Activated CD4-positive, alpha-beta T cell treated with anti-CD3 and anti-CD28 coated beads, Interleukin-2, amount 50 U/mL, for 4 hours (primary cell): ENCODE data around the gene POLL.
"Not testable (repeated sequence)": the region's sequence is repeated elsewhere in the genome, so short reads cannot be mapped to it uniquely, and the experiment has no call there.

Experiments
- DNase-seq, 2 experiments: peaks; one replicate each; pipeline ENCODE4 v3.0.0-alpha.2; 2020

The POLL gene

GRCh38 chr10:101587725-101588653, at the start of gene POLL, which contains the start of gene DPCD:
Gene POLL (minus strand): TSS chr10:101588257. CDS start chr10:101587360, 897 bp downstream.
Gene DPCD (plus strand): TSS chr10:101588321. CDS start chr10:101588337, 16 bp downstream.
- peak; percentile 87 for DNase-seq

GRCh38 chr10:101633510-101633909, 45.5 kb upstream of the POLL start:
- DNase-seq = not testable (repeated sequence)

- DNase-seq = no peak
These were observed 43.9 kb upstream of the POLL start for GRCh38 chr10:101631821-101632475.

- DNase-seq = no peak
These were observed 42.5 kb upstream of the POLL start for GRCh38 chr10:101630633-101630920.

GRCh38 chr10:101629837-101630632, 42.0 kb upstream of the POLL start:
- DNase-seq = no peak

GRCh38 chr10:101625821-101626412, 37.9 kb upstream of the POLL start:
- DNase-seq = no peak

- DNase-seq = no peak
These were observed 36.6 kb upstream of the POLL start for GRCh38 chr10:101624526-101625102.

- no peak for DNase-seq
These were observed 35.5 kb upstream of the POLL start for GRCh38 chr10:101623528-101623927.

GRCh38 chr10:101619983-101620382, 31.9 kb upstream of the POLL start:
- no peak for DNase-seq

- no peak for DNase-seq
These were observed 30.8 kb upstream of the POLL start for GRCh38 chr10:101618871-101619270.

- no peak for DNase-seq
These were observed 29.9 kb upstream of the POLL start for GRCh38 chr10:101617824-101618568.

- no peak for DNase-seq
These were observed 29.2 kb upstream of the POLL start for GRCh38 chr10:101617102-101617823.

GRCh38 chr10:101616415-101617101, 28.5 kb upstream of the POLL start:
- DNase-seq = no peak

- no peak for DNase-seq
These were observed 27.6 kb upstream of the POLL start for GRCh38 chr10:101615525-101616116.

- DNase-seq = no peak
These were observed 26.8 kb upstream of the POLL start for GRCh38 chr10:101614663-101615524.

- no peak for DNase-seq
These were observed 25.6 kb upstream of the POLL start for GRCh38 chr10:101613646-101614045.

- no peak for DNase-seq
These were observed 24.8 kb upstream of the POLL start for GRCh38 chr10:101612872-101613271.

- no peak for DNase-seq
These were observed 24.0 kb upstream of the POLL start for GRCh38 chr10:101612086-101612485.
